ENCODE data around the gene C3orf49. TPM values are rescaled to one million over a fixed set of nuclear protein-coding genes. Genes with fewer than 3 reads are reported as not detected.

Gene C3orf49
- total RNA-seq, 2 experiments from 2014 or later, result not detected

DNA sequence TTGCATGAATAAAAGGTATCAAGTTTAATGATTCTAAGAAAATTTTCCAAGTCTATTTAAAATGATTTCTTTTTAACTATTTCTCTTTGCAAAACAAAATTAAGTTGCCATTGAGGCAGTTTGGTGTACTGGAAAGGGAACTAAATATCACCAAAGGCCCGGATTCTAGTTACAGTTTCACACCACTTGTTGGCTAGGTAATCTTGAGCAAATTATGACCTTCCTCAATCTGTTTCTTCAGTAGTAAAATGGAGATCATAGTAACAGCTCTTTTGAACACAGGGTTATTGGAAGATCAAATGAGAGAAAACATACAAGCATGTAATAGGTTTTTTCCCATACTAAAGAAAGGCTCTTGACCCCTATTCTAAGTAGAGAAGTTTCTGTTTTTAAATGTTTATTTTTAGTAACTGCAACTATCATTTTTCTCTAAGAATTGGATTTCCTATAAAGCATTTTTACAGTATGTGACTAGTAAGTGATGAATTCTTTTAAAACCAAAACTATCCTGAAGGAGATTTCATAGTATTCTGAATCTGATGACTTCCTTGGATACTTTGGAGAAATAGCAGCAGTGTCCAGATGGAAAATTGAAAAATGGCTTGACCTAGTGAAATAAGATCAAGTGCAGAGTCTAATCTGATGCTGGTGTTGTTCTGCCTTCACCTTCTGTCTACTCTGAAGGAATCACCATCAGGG is 77.4 kb downstream of the C3orf49 start:
- H3K9me3 Mint-ChIP-seq, result peaks cover 2% of the 10 kb centered on the region
- intact Hi-C loops (cut with micrococcal nuclease), result loop anchor here (2.0 kb wide), 1 partner anchor 20 kb away; no protein-coding TSS in a partner anchor
- no peaks in the 10 kb centered on the region for H3K27me3 Mint-ChIP-seq (ENCODE audit: low read depth)
- CTCF ChIA-PET, result interaction anchor here (2.3 kb wide), 1 partner anchor 26 kb away, joined by 8 read pairs; no protein-coding TSS in a partner anchor
- H3K36me3 Mint-ChIP-seq (ENCODE audit: low read depth), result peaks cover 23% of the 10 kb centered on the region
- H3K4me3 Mint-ChIP-seq, result no peak overlapping the region
- no peak overlapping the region for H3K27ac Mint-ChIP-seq
- no peak for DNase-seq
- peaks cover 45% of the 10 kb centered on the region for H3K4me1 Mint-ChIP-seq (ENCODE audit: low read depth)

Other genes with a start within 250 kb of the C3orf49 start
- not detected for gene SNTN, start 166.6 kb upstream of the C3orf49 start, total RNA-seq
- gene THOC7, start 44.5 kb downstream of the C3orf49 start, total RNA-seq, result 10 to 100 TPM; 72.8 to 77.0 TPM
- gene ATXN7, start 44.6 kb downstream of the C3orf49 start, total RNA-seq, result 10 to 100 TPM; 25.5 to 25.8 TPM
- gene SCAANT1, start 93.1 kb downstream of the C3orf49 start, total RNA-seq, result not detected
- gene PSMD6, start 204.2 kb downstream of the C3orf49 start, total RNA-seq, result 100 to 1,000 TPM; 101 to 103 TPM